Activated T-cell treated with anti-CD3 and anti-CD28 coated beads for 1 hour (primary cell): ENCODE data around the gene TSPAN32.
"Not testable (repeated sequence)": the region's sequence is repeated elsewhere in the genome, so short reads cannot be mapped to it uniquely, and the experiment has no call there.

Experiments
- DNase-seq: peaks from one replicate; pipeline ENCODE4 v3.0.0-alpha.2; 2020; ENCODE audit warnings: low read depth

TSPAN32 gene

GRCh38 chr11:2267306-2267850 is 34.4 kb upstream of the TSPAN32 start:
- DNase-seq, result no peak

GRCh38 chr11:2267851-2268728 is 33.7 kb upstream of the TSPAN32 start:
- DNase-seq, result no peak

- peak; percentile 48 for DNase-seq
These were observed 32.8 kb upstream of the TSPAN32 start for GRCh38 chr11:2268729-2269600.

- peak; percentile 16 for DNase-seq
These were observed 32.1 kb upstream of the TSPAN32 start for GRCh38 chr11:2269601-2270321.

- DNase-seq, result no peak
These were observed 31.3 kb upstream of the TSPAN32 start, which contains the start of gene ASCL2 for GRCh38 chr11:2270322-2271076. ASCL2 (minus strand) TSS chr11:2270588; CDS start chr11:2270332, 256 bp downstream.

- DNase-seq, result no peak
These were observed 30.8 kb upstream of the TSPAN32 start for GRCh38 chr11:2271077-2271326.

- DNase-seq, result no peak
These were observed 30.2 kb upstream of the TSPAN32 start for GRCh38 chr11:2271327-2272227.

GRCh38 chr11:2272228-2272945 is 29.4 kb upstream of the TSPAN32 start:
- no peak for DNase-seq

GRCh38 chr11:2272946-2273280 is 28.9 kb upstream of the TSPAN32 start:
- DNase-seq, result no peak

GRCh38 chr11:2273311-2273710 is 28.5 kb upstream of the TSPAN32 start:
- DNase-seq, result no peak

- DNase-seq, result no peak
These were observed 28.0 kb upstream of the TSPAN32 start for GRCh38 chr11:2273771-2274170.

- DNase-seq, result no peak
These were observed 26.2 kb upstream of the TSPAN32 start for GRCh38 chr11:2275334-2276279.

- no peak for DNase-seq
These were observed 25.4 kb upstream of the TSPAN32 start for GRCh38 chr11:2276280-2277007.

- no peak for DNase-seq
These were observed 24.8 kb upstream of the TSPAN32 start for GRCh38 chr11:2277008-2277346.

- DNase-seq, result no peak
These were observed 23.8 kb upstream of the TSPAN32 start for GRCh38 chr11:2277933-2278523.

GRCh38 chr11:2280208-2280607 is 21.6 kb upstream of the TSPAN32 start:
- DNase-seq, result no peak

- not testable (repeated sequence) for DNase-seq
These were observed 15.5 kb upstream of the TSPAN32 start for GRCh38 chr11:2286350-2286749.

GRCh38 chr11:2287091-2287490 is 14.7 kb upstream of the TSPAN32 start:
- no peak for DNase-seq
